GM12865 (cell line): ENCODE results near the gene KATNB1.
A peak's percentile ranks its signal among the peaks of the same experiment; 100 is the strongest.
"Not testable (repeated sequence)": the region's sequence is repeated elsewhere in the genome, so short reads cannot be mapped to it uniquely, and the experiment has no call there.

Experiments
- DNase-seq: peaks from one replicate; pipeline ENCODE4 v3.0.0; 2010; ENCODE audit warnings: low read depth
- H3K4me3 ChIP-seq: 2 replicates; pipeline ENCODE4 v1.5.1; 2011; ENCODE audit warnings: mild to moderate bottlenecking, low read depth, low read length, control low read depth
- CTCF ChIP-seq: IDR thresholded peaks from 2 replicates; pipeline ENCODE4 v1.5.1; 2011; ENCODE audit warnings: low read length, control low read depth, low read depth, inconsistent platforms; ENCODE audit not compliant: insufficient read depth; ENCODE audit errors: missing control alignments

Gene KATNB1

GRCh38 chr16:57794849-57795430, 59.4 kb downstream of the KATNB1 start:
- no peak for TF ChIP-seq CTCF
- no peak overlapping the region for H3K4me3 ChIP-seq

GRCh38 chr16:57795431-57795878, 59.9 kb downstream of the KATNB1 start:
- peak; percentile 46 for TF ChIP-seq CTCF
- peak; percentile 70 for DNase-seq
- no peak overlapping the region for H3K4me3 ChIP-seq

More at GRCh38 chr16:57794849-57795430, 59.4 kb downstream of the KATNB1 start:
- DNase-seq = no peak

GRCh38 chr16:57796014-57796413, 60.4 kb downstream of the KATNB1 start:
- DNase-seq, H3K4me3 ChIP-seq: not testable (repeated sequence)

- no peak for TF ChIP-seq CTCF
- no peak overlapping the region for H3K4me3 ChIP-seq
- no peak for DNase-seq
Measured at GRCh38 chr16:57797216-57797525, 61.6 kb downstream of the KATNB1 start.

- no peak overlapping the region for H3K4me3 ChIP-seq
- no peak for DNase-seq
- no peak for TF ChIP-seq CTCF
Measured at GRCh38 chr16:57797526-57798266, 62.1 kb downstream of the KATNB1 start.

- H3K4me3 ChIP-seq = no peak overlapping the region
- no peak for TF ChIP-seq CTCF
- no peak for DNase-seq
Measured at GRCh38 chr16:57798267-57798810, 62.8 kb downstream of the KATNB1 start.

GRCh38 chr16:57798953-57799599, 63.5 kb downstream of the KATNB1 start:
- no peak overlapping the region for H3K4me3 ChIP-seq
- TF ChIP-seq CTCF = no peak
- no peak for DNase-seq
